ENCODE results near the gene CIB2.

Gene CIB2

GRCh38 chr15:78064544-78064943 lies 66.7 kb downstream of the CIB2 start:
- FAIRE-seq, result no peak

GRCh38 chr15:78063970-78064385 lies 67.3 kb downstream of the CIB2 start:
- no peak for FAIRE-seq

GRCh38 chr15:78063217-78063616 lies 68.0 kb downstream of the CIB2 start:
- FAIRE-seq, result no peak

GRCh38 chr15:78061963-78062427 lies 69.2 kb downstream of the CIB2 start:
- FAIRE-seq, result no peak

- FAIRE-seq, result no peak
These were observed 71.0 kb downstream of the CIB2 start for GRCh38 chr15:78060232-78060631.

- FAIRE-seq, result no peak
These were observed 72.0 kb downstream of the CIB2 start for GRCh38 chr15:78059110-78059839.

- FAIRE-seq, result no peak
These were observed 72.8 kb downstream of the CIB2 start for GRCh38 chr15:78058401-78058935.

GRCh38 chr15:78057803-78058202 lies 73.4 kb downstream of the CIB2 start:
- FAIRE-seq, result no peak

- no peak for FAIRE-seq
These were observed 74.5 kb downstream of the CIB2 start for GRCh38 chr15:78056714-78057269.

GRCh38 chr15:78055919-78056713 lies 75.1 kb downstream of the CIB2 start:
- FAIRE-seq, result no peak

GRCh38 chr15:78054966-78055365 lies 76.3 kb downstream of the CIB2 start:
- no peak for FAIRE-seq
